HG03354 (cell line): ENCODE data around the gene DDA1.
"Not testable (repeated sequence)": the region's sequence is repeated elsewhere in the genome, so short reads cannot be mapped to it uniquely, and the experiment has no call there.

Experiments
- ATAC-seq: cut with Tn5 transposase; IDR thresholded peaks from one replicate; pipeline ENCODE4 v1.9.1; 2021; ENCODE audit warnings: mild to moderate bottlenecking; ENCODE audit not compliant: unreplicated experiment, poor library complexity, severe bottlenecking

Gene DDA1

DNA sequence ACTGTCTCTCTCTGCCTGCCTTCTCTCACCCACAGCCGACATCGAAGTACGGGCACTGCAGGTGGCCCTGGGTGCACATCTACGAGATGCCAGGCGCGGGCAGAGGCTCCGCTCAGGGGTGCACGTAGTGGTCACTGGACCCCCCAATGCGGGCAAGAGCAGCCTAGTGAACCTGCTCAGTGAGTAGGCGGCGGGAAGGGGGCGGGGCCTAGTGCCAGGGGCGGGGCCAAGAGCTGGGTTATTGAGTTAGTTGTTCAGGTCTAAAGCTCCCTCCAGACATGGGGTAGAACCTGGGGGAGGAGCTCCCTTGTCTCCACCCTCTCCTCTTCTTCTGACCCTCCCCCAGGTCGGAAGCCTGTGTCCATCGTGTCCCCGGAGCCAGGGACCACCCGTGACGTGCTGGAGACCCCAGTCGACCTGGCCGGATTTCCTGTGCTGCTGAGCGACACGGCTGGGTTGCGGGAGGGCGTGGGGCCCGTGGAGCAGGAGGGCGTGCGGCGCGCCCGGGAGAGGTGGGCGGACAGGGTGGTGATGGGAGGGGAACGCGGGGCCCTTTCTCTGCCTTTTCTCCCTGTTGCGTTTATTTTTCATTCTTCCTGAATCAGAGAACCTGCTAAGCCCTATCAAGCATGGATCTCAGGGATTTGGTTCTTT is 29.9 kb downstream of the DDA1 start:
- ATAC-seq = no peak

DNA sequence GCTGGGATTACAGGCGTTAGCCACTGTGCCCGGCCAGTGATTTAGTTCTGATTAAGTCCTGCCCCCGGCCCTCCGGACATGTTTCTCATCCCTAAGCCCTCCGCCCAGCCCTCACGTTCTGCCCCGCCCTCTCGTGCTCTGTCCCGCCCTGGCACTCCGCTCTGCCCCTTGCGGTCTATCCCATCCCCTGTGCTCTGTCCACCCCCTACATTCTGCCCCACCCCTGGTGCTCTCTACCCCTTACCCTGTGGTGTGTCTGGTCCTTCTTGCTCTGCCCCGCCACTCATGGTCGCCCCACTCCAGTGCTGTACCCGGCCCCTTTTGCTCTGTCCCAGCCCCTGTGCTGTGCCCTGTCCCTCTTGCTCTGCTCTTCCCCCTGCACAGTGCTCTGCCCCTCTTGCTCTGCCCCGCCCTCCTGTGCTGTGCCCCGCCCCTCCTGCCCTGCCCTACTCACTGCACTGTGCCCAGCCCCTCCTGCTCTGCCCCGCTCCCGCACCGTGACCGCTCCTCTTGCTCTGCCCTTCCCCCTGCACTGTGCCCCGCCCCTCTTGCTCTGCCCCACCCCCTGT is 31.0 kb downstream of the DDA1 start:
- ATAC-seq = no peak

DNA sequence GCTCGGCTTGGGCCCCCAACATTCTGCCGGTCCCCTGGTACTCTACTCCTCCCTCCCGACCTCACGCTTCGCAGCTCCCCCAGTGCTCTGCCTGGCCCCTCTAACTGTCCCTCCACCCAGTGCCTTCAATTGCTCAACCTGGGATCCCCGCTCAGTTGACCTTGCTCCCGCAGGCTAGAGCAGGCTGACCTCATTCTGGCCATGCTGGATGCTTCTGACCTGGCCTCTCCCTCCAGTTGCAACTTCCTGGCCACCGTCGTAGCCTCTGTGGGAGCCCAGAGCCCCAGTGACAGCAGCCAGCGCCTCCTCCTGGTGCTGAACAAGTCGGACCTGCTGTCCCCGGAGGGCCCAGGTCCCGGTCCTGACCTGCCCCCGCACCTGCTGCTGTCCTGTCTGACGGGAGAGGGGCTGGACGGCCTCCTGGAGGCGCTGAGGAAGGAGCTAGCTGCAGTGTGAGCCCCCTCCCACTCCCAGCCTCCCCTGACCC is 31.6 kb downstream of the DDA1 start:
- ATAC-seq = no peak

DNA sequence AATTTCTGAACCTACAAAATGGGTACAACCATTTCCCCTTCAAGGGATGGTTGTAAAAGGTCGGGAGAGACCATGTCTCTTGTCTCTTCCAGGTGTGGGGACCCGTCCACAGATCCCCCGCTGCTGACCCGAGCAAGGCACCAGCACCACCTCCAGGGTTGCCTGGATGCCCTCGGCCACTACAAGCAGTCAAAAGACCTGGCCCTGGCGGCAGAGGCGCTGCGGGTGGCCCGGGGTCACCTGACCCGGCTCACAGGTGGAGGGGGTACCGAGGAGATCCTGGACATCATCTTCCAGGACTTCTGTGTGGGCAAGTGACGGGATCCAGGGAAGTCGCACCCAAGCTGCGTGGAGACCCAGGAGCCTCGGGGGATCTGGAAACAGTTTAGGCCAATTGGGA is 32.0 kb downstream of the DDA1 start:
- no peak for ATAC-seq

DNA sequence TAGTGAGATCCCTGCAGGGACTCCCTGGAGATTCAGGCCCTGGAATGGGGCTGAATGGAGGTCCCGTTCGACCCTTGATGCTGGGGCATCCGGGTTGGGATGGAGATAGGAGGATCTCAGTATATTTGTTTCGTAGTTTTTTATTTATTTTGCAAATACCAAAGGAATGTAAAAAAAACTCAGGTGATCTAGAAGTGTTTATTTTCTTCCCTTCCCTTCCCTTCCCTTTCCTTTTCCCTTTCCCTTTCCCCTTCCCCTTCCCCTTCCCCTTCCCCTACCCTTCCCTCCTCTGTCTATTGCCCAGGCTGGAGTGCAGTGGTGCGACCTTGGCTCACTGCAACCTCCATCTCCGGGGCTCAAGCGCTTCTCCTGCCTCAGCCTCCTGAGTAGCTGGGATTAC is 32.5 kb downstream of the DDA1 start:
- ATAC-seq = no peak

DNA sequence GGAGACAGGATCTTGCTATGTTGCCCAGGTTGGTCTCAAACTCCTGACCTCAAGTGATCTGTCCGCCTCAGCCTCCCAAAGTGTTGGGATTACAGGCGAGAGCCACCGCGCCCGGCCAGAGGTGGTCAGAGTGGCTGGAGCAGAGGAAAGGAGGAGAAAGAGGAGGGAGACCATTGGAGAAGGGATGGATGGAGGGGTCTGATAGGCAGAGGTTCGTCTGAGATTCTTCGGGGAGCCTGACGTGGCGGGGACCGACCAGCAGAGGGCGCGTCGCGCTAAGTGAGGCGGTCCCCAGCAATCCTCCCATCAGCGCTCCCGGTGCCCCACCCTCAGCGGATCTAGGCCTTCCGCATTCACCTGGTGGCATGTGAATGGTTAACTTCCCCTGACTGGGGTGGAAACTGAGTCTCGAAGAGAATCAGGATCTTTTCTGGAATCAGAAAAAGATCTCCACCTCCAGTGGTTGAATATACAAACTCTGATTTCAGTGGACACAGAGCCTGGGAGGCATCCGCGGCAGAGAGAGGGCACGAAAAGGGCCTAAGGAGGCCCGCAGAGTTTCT is 36.8 kb downstream of the DDA1 start:
- ATAC-seq = peak; percentile 51

DNA sequence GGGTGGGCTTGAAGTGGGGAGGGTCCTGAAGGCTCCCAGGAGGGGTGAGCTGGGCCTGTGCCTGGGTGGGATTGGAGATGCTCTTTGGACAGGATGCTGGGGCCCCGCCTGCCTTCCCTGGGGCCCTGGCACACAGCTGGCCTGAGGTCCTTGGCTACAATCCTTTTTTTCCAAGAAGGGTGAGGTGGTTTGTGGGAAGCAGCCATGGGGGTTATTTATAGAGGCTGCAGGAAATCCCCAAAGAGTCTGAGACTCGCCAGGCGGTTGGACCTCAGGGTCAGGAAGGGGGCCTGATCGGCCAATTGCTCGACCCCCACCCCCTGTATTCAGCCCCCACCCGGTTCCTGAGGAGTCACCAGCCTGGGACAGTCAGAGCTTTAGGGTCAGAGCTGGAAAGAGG is 38.0 kb downstream of the DDA1 start:
- ATAC-seq = no peak

DNA sequence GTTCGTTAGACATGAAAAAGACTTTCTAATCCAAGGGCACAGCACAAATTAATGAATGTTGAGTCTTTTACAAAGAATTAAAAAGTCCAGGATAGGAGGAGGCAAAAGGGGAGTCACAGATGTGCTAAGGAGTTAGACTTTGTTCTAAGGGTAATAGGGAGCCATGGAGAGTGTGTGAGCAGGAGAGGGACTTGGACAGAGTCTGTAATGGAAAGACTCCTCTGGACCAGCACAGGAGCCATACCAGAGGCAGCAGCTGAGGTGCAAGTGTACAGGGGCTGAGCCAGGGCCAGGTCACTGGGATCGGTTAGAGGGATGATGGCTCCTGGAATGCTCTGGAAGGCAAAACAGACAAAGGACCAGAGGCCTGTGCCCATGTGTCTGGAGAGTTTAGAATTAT is 38.5 kb downstream of the DDA1 start:
- ATAC-seq = no peak

DNA sequence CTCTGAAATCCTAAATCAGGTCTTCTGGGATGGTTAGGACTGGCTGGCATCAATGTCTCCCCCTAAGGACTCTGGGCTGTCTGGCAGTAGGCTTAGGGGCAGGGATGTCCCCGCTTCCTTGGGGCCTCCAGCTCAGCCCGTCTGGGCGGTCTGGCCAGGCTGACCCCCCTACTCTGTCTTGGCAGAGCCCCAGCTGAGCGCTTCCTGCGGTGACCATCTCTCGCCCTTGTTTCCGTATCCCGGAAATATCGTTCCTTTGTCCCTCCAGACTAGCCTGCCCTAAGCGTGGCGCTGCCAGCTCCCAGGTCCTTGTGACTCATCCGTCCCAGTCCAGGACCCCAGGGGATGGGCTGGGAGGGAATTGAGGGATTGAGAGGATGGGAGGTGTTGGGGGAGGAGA is 39.3 kb downstream of the DDA1 start:
- ATAC-seq = no peak

DNA sequence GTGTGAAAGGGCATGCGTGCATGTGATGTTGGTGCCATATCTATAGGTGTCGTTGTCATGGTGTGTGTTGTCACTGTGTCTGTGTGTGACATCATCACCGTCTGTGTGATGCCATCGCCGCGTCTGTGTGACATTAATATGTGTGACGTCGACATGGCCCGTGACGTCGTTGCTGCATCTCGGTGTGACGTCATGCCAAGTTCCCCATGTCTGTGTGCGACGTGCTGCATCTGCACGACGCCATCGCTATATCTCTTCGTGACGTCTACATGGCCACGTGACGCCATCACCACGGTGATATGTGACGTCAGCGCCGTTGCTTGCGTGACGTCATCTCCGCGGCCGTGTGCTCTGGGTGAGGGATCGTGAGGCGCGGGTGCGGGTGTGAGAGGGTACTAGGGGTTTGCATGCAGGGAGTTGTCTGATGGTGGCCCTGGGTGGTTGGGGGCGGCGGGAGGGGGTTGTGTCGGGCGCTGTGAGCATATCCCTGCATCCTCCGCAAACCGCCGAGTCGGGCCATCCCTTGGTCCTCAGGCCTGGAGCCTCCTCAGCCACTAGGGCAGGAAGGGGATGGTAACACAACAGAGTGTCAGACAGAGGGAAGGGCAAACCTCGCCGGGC is 42.6 kb downstream of the DDA1 start:
- no peak for ATAC-seq

DNA sequence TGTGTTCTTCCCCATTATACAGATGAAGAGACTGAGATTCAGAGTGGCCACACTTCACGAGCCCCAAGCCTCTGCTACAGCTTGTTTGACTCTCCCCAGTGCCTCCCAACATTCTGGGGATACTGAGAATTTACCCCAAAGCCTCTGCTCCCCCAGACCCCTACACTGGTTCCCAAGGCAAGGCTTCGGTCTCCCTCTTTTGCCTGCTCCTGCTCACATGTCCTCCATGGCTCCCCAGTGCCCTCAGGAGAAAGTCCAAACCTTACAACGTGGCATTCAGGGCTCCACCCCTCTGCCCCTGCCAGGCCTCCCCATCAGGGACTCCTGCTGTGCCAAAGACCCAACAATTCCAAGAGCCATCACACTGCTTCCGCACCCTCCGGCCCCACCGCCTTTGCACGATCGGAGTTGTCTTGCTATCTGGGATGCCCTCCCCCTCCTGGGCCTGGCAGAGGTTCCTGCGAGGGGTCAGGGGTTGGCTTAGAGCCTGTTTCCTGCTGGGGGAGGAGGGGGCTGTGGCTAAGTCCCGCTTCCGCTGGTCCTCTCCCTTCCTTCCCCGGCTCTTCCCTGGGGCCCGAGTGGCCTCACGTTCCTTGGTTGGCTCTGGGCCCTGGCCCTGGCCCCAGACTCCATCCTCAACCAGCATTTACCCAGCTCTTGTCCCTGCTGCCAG is 43.4 kb downstream of the DDA1 start:
- ATAC-seq = no peak

DNA sequence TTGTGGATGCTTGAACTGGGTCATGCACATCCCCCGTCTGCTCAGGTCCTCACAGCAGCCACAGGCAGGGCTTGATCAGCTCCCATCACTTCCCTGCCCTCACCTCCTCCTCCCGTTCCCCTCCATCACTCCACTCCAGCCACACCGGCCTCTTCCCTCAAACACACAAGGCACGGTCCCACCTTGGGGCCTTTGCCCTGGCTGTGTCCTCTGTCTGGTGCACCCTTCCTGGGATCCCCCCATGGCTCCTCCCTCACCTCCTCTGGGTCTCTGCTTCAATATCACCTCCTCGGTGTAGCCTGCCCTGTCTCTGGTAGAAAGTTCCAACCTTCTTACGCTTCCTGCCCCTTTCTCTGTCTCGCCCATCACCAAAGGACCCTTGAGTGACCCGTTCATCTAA is 44.0 kb downstream of the DDA1 start:
- no peak for ATAC-seq

DNA sequence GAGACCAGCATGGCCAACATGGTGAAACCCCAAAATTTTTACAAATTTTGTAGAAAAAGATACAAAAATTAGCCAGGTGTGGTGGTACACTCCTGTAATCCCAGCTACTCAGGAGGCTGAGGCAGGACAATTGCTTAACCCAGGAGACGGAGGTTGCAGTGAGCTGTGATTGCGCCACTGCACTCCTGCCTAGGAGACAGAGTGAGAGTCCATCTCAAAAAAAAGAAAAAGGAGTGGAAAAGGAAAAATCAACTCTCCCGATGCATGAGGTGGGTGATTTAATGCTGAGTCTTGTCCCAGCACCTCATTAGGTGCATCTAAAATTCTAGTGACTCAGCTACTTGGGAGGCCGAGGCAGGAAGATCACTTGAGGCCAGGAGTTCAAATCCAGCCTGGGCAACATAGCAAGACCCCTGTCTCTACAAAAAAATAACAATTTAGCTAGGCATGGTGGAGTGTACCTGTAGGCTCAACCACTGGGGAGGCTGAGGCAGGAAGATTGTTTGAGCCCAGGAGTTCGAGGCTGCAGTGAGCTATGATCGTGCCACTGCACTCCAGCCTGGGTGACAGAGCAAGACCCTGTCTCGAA is 47.8 kb downstream of the DDA1 start:
- ATAC-seq = no peak

DNA sequence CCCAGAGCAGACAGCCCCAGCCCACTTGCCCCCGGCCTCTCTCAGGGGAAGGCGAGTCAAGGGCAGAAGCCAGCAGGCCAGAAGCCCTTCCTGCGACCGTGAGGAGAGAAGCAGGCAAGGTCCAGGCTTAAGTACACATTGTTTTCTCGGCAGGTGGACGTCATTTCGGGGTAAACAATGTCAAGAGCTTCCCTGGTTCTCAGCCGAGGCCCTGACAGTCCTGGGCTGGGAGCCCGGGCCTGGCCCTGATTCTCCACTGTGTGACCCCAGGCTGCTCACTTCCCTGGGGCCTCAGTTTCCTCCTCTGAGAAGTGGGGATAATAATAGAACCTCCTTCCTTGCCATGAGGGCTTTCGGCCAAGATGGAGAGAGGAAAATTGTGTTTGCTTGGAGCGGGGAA is 48.4 kb downstream of the DDA1 start:
- ATAC-seq = no peak

DNA sequence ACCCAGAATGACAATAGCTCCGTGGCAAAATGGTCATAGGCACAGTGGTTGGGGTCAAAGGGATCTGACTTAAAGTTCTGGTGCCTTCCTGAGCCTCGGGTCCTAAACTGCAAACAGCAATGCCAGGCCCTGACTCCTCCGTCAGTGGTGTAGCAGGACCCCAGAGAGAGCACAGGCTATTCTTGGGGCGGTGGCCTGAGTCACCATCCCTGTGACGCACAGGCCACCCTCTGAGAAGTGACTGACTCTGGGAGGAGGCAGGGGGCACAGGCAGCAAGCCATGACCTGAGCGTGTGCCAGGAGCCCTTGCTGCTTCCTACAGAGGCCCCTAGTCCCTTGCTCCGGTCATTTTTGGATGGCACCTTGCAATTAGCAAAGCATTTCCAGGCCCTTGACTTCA is 49.0 kb downstream of the DDA1 start:
- no peak for ATAC-seq

DNA sequence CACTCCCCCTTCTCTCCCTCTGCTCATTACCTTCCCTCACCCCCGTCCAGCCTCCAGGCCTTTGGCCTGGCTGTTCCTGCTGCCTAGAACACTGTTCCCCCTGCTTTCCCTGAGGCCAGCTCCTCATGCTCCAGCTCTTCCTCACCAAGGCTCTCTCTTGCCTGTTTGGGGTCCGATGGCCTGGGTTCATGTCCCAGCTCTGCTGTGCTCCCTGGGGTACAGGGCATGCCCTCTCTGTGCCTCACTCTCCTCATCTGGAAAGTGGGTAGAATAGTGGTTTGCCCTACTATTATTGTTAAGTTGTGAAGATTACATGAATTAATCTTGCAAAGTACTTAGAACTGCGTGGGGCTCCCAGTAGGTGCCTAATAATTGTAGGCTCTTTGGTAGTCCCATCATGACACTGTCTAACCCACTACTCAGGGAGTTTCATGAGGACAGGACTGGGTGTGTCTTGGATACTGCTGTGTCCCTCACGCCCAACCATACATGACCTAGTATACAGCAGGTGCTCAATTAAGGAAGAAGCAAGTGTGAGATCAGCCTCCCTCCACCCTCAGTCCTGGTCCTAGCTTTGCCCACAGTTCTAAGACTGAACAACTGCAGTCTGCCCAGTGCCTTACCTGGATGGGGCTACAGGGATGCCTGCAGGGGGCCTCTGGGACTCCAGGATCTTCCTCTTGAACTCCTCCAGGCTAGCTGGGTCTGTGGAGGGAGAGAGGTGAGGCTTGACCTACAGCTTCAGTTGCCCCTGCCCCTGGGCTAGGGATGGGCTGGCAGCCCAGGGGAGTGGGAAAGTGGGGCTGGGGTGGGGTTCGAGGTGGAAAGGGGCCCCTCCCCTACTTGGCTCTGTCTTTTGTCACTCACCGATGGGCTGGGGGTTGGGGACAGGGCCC is 50.8 kb downstream of the DDA1 start:
- no peak for ATAC-seq

DNA sequence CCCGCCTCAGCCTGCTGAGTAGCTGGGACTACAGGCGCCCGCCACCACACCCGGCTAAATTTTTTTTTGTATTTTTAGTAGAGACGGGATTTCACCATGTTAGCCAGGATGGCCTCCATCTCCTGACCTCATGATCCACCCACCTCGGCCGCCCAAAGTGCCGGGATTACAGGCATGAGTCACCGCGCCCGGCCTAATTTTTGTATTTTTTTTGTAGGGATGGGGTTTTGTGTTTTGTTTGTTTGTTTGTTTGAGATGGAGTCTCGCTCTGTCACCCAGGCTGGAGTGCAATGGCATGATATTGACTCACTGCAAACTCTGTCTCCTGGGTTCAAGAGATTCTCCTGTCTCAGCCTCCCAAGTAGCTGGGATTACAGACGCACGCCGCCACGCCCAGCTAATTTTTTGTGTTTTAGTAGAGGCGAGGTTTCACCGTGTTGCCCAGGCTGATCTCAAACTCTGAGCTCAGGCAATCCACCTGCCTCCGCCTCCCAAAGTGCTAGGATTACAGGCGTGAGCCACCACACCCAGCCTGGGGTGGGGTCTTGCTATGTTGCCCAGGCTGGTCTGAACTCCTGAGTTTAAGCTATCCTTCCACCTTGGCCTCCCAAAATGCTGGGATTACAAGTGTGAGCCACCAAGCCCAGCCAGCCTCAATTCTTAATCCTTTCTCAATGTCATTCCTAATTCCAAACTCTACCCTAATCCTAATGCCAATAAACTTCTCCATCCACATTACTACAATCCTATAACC is 54.7 kb downstream of the DDA1 start:
- not testable (repeated sequence) for ATAC-seq

DNA sequence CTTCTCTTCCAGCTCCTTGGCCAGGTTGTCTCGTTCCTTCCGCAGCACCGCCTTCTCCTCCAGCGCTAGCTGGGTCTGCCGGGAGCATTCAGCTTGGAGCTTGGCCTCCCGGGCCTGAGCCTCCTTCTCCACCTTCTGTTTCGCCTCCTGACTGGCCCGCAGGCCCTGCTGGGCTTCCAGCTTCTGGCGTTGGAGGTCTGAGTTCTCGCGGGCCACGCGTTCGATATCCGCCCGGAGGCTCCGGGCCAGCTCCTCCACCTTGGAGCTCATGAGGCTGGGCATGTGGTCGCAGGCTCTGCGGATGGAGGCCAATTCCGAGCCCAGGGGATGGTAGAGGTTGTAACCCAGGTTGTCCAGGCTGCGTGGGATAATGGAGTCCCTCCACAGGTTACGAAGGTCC is 56.0 kb downstream of the DDA1 start:
- no peak for ATAC-seq
